HFF-Myc (cell line): ENCODE data around the gene ADGB.
"Not testable (repeated sequence)": the region's sequence is repeated elsewhere in the genome, so short reads cannot be mapped to it uniquely, and the experiment has no call there.

Experiments
- DNase-seq: peaks from one replicate; pipeline ENCODE4 v3.0.0-alpha.2; 2011; ENCODE audit warnings: low read depth; ENCODE audit errors: extremely low read depth
- H3K4me3 ChIP-seq: replicated peaks from 2 replicates; pipeline ENCODE4 v1.5.1; 2011; ENCODE audit warnings: low read depth, mild to moderate bottlenecking, control low read depth, low read length
- CTCF ChIP-seq: IDR thresholded peaks from 2 replicates; pipeline ENCODE4 v1.5.1; 2012; ENCODE audit warnings: mild to moderate bottlenecking, low read depth, low read length, control low read depth; ENCODE audit errors: missing control alignments

ADGB gene

GRCh38 chr6:146814148-146814750, 215.5 kb downstream of the ADGB start:
- no peak for DNase-seq
- no peak overlapping the region for H3K4me3 ChIP-seq
- TF ChIP-seq CTCF: no peak

- not testable (repeated sequence) for H3K4me3 ChIP-seq, DNase-seq
Observed at GRCh38 chr6:146815511-146816462, 217.0 kb downstream of the ADGB start.

- no peak for DNase-seq
- TF ChIP-seq CTCF: no peak
- H3K4me3 ChIP-seq: no peak overlapping the region
Observed at GRCh38 chr6:146819596-146820320, 221.0 kb downstream of the ADGB start.

GRCh38 chr6:146827216-146827928, 228.6 kb downstream of the ADGB start:
- DNase-seq: no peak
- TF ChIP-seq CTCF: no peak

GRCh38 chr6:146829792-146830565, 231.2 kb downstream of the ADGB start:
- no peak for TF ChIP-seq CTCF
- no peak overlapping the region for H3K4me3 ChIP-seq
- no peak for DNase-seq

More at GRCh38 chr6:146827216-146827928, 228.6 kb downstream of the ADGB start:
- H3K4me3 ChIP-seq: no peak overlapping the region

- no peak for TF ChIP-seq CTCF
- no peak for DNase-seq
- H3K4me3 ChIP-seq: no peak overlapping the region
Observed at GRCh38 chr6:146833157-146833556, 234.4 kb downstream of the ADGB start.
